HEK293 (cell line): ENCODE data around the gene SH2B3.
A peak's percentile ranks its signal among the peaks of the same experiment; 100 is the strongest.

Experiments used
- IKZF3 ChIP-seq: fragments of 450-650 bp; IDR thresholded peaks from 2 replicates; pipeline ENCODE4 v1.5.0; 2018; ENCODE audit warnings: missing biosample characterization, mild to moderate bottlenecking, missing genetic modification characterization, moderate library complexity
- KLF8 ChIP-seq: fragments of 450-650 bp; formaldehyde crosslinking; IDR thresholded peaks from 2 replicates; pipeline ENCODE4 v1.5.1; 2016; ENCODE audit warnings: missing biosample characterization, missing genetic modification characterization
- KLF9 ChIP-seq: fragments of 450-650 bp; formaldehyde crosslinking; IDR thresholded peaks from 2 replicates; pipeline ENCODE4 v1.5.1; 2016; ENCODE audit warnings: missing biosample characterization, missing genetic modification characterization, low read depth
- OSR2 ChIP-seq: fragments of 450-650 bp; formaldehyde crosslinking; IDR thresholded peaks from 2 replicates; pipeline ENCODE4 v1.5.1; 2016; ENCODE audit warnings: missing biosample characterization, missing genetic modification characterization
- SP2 ChIP-seq: fragments of 450-650 bp; formaldehyde crosslinking; IDR thresholded peaks from 2 replicates; pipeline ENCODE4 v1.5.1; 2016; ENCODE audit warnings: missing biosample characterization, missing genetic modification characterization
- TRIM28 ChIP-seq: IDR thresholded peaks from 2 replicates; pipeline ENCODE4 v1.6.1; 2011; ENCODE audit warnings: low read length, control low read depth, borderline replicate concordance
- ZBTB10 ChIP-seq: fragments of 450-650 bp; formaldehyde crosslinking; IDR thresholded peaks from 2 replicates; pipeline ENCODE4 v1.5.1; 2016; ENCODE audit warnings: missing biosample characterization, missing genetic modification characterization
- ZBTB48 ChIP-seq: fragments of 450-650 bp; formaldehyde crosslinking; IDR thresholded peaks from 2 replicates; pipeline ENCODE4 v1.5.1; 2016; ENCODE audit warnings: missing biosample characterization, missing genetic modification characterization
- ZFP37 ChIP-seq: fragments of 450-650 bp; formaldehyde crosslinking; IDR thresholded peaks from 2 replicates; pipeline ENCODE4 v1.5.1; 2016; ENCODE audit warnings: missing biosample characterization, missing genetic modification characterization
- ZNF121 ChIP-seq: fragments of 450-650 bp; formaldehyde crosslinking; IDR thresholded peaks from 2 replicates; pipeline ENCODE4 v1.5.1; 2016; ENCODE audit warnings: missing biosample characterization, missing genetic modification characterization
- ZNF138 ChIP-seq: fragments of 450-650 bp; formaldehyde crosslinking; IDR thresholded peaks from 2 replicates; pipeline ENCODE4 v1.5.1; 2016; ENCODE audit warnings: missing biosample characterization, missing genetic modification characterization, borderline replicate concordance
- ZNF211 ChIP-seq: fragments of 450-650 bp; formaldehyde crosslinking; IDR thresholded peaks from 2 replicates; pipeline ENCODE4 v1.5.1; 2016; ENCODE audit warnings: low read depth, missing biosample characterization, missing genetic modification characterization
- ZNF214 ChIP-seq: fragments of 450-650 bp; formaldehyde crosslinking; IDR thresholded peaks from 2 replicates; pipeline ENCODE4 v1.5.1; 2017; ENCODE audit warnings: missing biosample characterization, mild to moderate bottlenecking, missing genetic modification characterization, borderline replicate concordance
- ZNF292 ChIP-seq: fragments of 450-650 bp; formaldehyde crosslinking; IDR thresholded peaks from 2 replicates; pipeline ENCODE4 v1.5.1; 2016; ENCODE audit warnings: low read depth, missing biosample characterization, missing genetic modification characterization, borderline replicate concordance
- ZNF302 ChIP-seq: fragments of 450-650 bp; formaldehyde crosslinking; IDR thresholded peaks from 2 replicates; pipeline ENCODE4 v1.5.1; 2016; ENCODE audit warnings: missing biosample characterization, missing genetic modification characterization, low read depth
- ZNF335 ChIP-seq: fragments of 450-650 bp; formaldehyde crosslinking; conservative IDR thresholded peaks from 2 replicates; pipeline ENCODE4 v1.5.1; 2016; ENCODE audit warnings: missing biosample characterization, missing genetic modification characterization
- ZNF37A ChIP-seq: fragments of 450-650 bp; IDR thresholded peaks from 2 replicates; pipeline ENCODE4 v1.5.1; 2018; ENCODE audit warnings: missing biosample characterization, missing genetic modification characterization
- ZNF548 ChIP-seq: fragments of 450-650 bp; formaldehyde crosslinking; IDR thresholded peaks from 2 replicates; pipeline ENCODE4 v1.5.1; 2016; ENCODE audit warnings: missing biosample characterization, missing genetic modification characterization
- ZNF621 ChIP-seq: fragments of 450-650 bp; formaldehyde crosslinking; IDR thresholded peaks from 2 replicates; pipeline ENCODE4 v1.5.1; 2017; ENCODE audit warnings: missing biosample characterization, missing genetic modification characterization
- ZNF660 ChIP-seq: fragments of 450-650 bp; IDR thresholded peaks from 2 replicates; pipeline ENCODE4 v1.5.1; 2018; ENCODE audit warnings: missing biosample characterization, mild to moderate bottlenecking, missing genetic modification characterization
- ZNF664 ChIP-seq: fragments of 450-650 bp; formaldehyde crosslinking; IDR thresholded peaks from 2 replicates; pipeline ENCODE4 v1.5.1; 2016; ENCODE audit warnings: missing biosample characterization, missing genetic modification characterization
- ZNF670 ChIP-seq: fragments of 450-650 bp; formaldehyde crosslinking; IDR thresholded peaks from 2 replicates; pipeline ENCODE4 v1.5.1; 2016; ENCODE audit warnings: missing biosample characterization, missing genetic modification characterization, low read depth
- ZSCAN4 ChIP-seq: fragments of 450-650 bp; formaldehyde crosslinking; IDR thresholded peaks from 2 replicates; pipeline ENCODE4 v1.5.1; 2017; ENCODE audit warnings: missing biosample characterization, missing genetic modification characterization
- TF ChIP-seq, protein P1 (sequence below): fragments of 450-650 bp; formaldehyde crosslinking; IDR thresholded peaks from 2 replicates; pipeline ENCODE4 v1.5.1; 2016; ENCODE audit warnings: missing biosample characterization, missing genetic modification characterization, low read depth
- TF ChIP-seq, protein P2 (sequence below): fragments of 450-650 bp; formaldehyde crosslinking; IDR thresholded peaks from 2 replicates; pipeline ENCODE4 v1.5.1; 2016; ENCODE audit warnings: missing biosample characterization, missing genetic modification characterization

The SH2B3 gene

DNA sequence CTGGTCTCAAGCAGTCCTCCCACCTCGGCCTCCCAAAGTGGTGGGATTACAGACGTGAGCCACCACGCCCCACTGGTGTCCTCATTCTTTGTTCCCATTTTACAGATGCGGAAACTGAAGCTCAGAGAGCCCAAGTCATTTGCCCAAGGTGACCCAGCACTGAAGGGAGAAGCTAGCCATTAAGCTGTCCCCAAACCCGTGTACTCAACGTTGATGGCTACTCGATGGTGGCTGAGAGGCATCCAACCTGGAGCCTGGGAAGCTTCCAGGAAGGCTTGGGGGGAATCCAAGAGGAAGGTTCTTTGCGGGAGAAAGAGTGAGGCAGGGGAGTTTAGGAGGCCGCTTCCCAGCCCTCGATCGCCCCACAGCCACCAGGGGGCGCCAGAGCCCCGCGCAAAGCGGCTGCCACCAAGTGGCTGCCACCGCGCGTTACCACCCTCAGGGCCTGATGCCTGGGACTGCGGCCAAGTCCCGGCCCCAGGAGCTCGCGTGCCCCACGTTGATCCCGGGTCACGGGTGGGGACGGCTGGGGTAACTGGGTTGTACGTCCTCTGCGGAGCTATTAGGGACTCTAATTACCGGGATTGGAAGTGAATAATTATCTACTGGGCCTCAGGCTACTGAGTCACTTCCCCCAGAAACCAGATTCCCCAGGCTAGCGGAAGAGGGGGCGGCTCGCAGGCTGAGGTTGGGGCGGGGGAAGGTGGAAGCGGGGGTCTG lies 8.8 kb upstream of the SH2B3 start (continued):
- TF ChIP-seq ZNF335 (tag by site-specific recombination) (0 out of 2 replicates have a peak, but pooled peaks have one; percentile 25), ZNF211 (tag by site-specific recombination) (no peak), IKZF3 (peak; percentile 78), ZBTB48 (tag by site-specific recombination) (0 out of 2 replicates have a peak, but pooled peaks have one; percentile 55), ZNF37A (tag by site-specific recombination) (no peak), SP2 (tag by site-specific recombination) (0 out of 2 replicates have a peak, but pooled peaks have one; percentile 25), ZBTB10 (peak; percentile 51; the same call in 1 of the 2 replicates), ZNF664 (no peak), TRIM28 (no peak), ZNF121 (tag by site-specific recombination) (no peak), ZNF138 (tag by site-specific recombination) (no peak), ZNF660 (tag by site-specific recombination) (peak; percentile 78), OSR2 (tag by site-specific recombination) (peak; percentile 82), KLF9 (tag by site-specific recombination) (no peak), ZNF548 (tag by site-specific recombination) (no peak), ZNF621 (tag by site-specific recombination) (no peak), ZNF214 (no peak), ZNF302 (tag by site-specific recombination) (no peak), ZNF670 (tag by site-specific recombination) (no peak), ZNF292 (tag by site-specific recombination) (no peak), ZSCAN4 (tag by site-specific recombination) (no peak), ZFP37 (tag by site-specific recombination) (no peak), KLF8 (tag by site-specific recombination) (no peak; the same call in 1 of the 2 replicates)
- TF ChIP-seq, protein P1, sequence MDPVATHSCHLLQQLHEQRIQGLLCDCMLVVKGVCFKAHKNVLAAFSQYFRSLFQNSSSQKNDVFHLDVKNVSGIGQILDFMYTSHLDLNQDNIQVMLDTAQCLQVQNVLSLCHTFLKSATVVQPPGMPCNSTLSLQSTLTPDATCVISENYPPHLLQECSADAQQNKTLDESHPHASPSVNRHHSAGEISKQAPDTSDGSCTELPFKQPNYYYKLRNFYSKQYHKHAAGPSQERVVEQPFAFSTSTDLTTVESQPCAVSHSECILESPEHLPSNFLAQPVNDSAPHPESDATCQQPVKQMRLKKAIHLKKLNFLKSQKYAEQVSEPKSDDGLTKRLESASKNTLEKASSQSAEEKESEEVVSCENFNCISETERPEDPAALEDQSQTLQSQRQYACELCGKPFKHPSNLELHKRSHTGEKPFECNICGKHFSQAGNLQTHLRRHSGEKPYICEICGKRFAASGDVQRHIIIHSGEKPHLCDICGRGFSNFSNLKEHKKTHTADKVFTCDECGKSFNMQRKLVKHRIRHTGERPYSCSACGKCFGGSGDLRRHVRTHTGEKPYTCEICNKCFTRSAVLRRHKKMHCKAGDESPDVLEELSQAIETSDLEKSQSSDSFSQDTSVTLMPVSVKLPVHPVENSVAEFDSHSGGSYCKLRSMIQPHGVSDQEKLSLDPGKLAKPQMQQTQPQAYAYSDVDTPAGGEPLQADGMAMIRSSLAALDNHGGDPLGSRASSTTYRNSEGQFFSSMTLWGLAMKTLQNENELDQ (tag by site-specific recombination): no peak
- TF ChIP-seq, protein P2, sequence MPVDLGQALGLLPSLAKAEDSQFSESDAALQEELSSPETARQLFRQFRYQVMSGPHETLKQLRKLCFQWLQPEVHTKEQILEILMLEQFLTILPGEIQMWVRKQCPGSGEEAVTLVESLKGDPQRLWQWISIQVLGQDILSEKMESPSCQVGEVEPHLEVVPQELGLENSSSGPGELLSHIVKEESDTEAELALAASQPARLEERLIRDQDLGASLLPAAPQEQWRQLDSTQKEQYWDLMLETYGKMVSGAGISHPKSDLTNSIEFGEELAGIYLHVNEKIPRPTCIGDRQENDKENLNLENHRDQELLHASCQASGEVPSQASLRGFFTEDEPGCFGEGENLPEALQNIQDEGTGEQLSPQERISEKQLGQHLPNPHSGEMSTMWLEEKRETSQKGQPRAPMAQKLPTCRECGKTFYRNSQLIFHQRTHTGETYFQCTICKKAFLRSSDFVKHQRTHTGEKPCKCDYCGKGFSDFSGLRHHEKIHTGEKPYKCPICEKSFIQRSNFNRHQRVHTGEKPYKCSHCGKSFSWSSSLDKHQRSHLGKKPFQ (tag by site-specific recombination): no peak
- TF ChIP-seq, all 188 proteins: peak for 50
